Dermis microvascular lymphatic vessel endothelial cell (primary cell): ENCODE data around the gene PLPPR4. TPM values are rescaled to one million over a fixed set of nuclear protein-coding genes. Genes with fewer than 3 reads are reported as not detected.

ENCODE experiments used
- DNase-seq, 2 donors: peaks; one replicate each; pipeline versions ENCODE4 v3.0.0 to v3.0.0-alpha.2; 2010; ENCODE audit warnings: low read depth in 2 of 2
- total RNA-seq: library from RNA; depleted of rRNA; stranded (reverse); fragments of >200 nt; gene quantifications from 2 replicates; pipeline ENCODE4 v1.2.1, GENCODE V29; 2014

PLPPR4 gene
- total RNA-seq, 1 donor from 2014 or later = not detected

DNA sequence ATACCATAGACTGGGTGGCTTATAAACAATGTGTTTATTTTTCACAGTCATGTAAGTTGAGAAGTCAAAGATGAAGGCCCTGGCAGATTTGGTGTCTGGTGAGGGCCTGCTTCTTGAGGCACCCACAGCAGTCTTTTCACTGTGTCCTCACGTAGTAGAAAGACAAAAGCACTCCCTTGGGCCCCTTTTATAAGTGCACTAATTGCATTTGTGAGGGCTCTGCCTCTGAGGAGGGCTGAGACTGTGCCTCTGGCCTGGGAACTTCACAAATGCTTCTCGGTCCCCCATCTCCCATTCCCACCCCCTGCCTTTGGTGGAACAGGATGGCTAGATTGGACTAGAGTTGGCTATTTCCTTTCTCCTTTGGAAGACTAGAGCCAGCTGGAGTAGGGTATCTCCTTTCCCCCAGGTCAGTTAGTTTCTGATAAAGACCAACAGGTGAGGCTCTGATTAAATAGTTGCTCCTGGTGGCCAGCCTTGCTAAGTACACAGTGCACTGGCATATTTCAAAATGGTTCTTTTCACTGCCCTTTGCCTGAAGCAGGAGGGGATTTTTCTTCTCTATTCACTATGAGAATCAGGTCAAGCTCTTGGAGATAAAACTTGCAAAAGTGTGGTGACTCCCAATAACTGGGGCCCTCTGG lies 82.9 kb downstream of the PLPPR4 start:
- no peak for DNase-seq

DNA sequence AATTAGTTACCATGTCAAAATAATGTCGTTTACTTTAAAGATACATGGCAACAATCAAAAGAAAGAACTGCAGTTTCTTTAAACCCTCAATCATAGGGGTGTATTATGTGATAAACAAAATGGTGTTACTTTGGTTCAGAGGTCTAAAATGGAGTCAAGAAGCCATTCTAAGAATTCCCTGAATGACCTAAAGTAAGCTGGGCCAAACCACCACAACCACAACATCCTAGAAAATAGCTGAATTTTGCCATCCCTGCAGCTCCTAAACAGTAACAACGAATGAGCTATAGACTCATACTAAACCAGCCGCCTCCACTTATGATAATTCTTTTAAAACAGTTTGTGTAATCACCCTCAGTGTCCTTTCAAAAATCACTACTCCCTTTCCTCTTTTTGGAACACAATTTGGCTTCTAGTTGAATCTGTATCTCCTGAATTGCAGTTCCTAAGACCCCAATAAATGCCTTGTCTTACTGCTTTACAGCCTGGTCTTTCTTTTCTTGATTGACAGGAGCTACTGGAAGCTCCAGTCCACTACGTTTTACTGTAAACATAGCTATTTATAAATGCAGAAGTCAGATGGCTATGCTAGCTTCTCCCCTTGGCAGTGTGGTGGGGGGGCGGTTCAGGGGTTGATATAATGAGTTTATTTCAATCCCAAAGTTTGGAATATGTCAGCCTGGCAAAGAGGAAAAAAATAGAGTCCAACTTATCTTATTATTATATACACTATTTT lies 84.3 kb downstream of the PLPPR4 start:
- DNase-seq = no peak

- DNase-seq = no peak
Measured at GRCh38 chr1:99352821-99353220, 88.5 kb downstream of the PLPPR4 start.

- DNase-seq = no peak
Measured at GRCh38 chr1:99358770-99359169, 94.5 kb downstream of the PLPPR4 start.
